GM06990 (cell line): ENCODE data around the gene C16orf74.

Experiments
- DNase-seq: peaks from one replicate; pipeline ENCODE4 v3.0.0-alpha.2; 2011; ENCODE audit not compliant: insufficient read length; ENCODE audit errors: extremely low read depth
- H3K27me3 ChIP-seq: replicated peaks from 2 replicates; pipeline ENCODE4 v1.6.0; 2011; ENCODE audit warnings: low read length; ENCODE audit not compliant: control insufficient read depth, insufficient read depth
- H3K36me3 ChIP-seq: 2 replicates; pipeline ENCODE4 v1.5.1; 2011; ENCODE audit warnings: low read length; ENCODE audit not compliant: control insufficient read depth, insufficient read depth
- H3K4me3 ChIP-seq: replicated peaks from 2 replicates; pipeline ENCODE4 v1.5.1; 2011; ENCODE audit warnings: low read depth, mild to moderate bottlenecking, control low read depth, low read length
- CTCF ChIP-seq: IDR thresholded peaks from 2 replicates; pipeline ENCODE4 v1.5.1; 2011; ENCODE audit warnings: low read length, control low read depth, mild to moderate bottlenecking, inconsistent platforms; ENCODE audit not compliant: insufficient read depth, poor library complexity, severe bottlenecking

The C16orf74 gene

GRCh38 chr16:85698935-85699558 is 51.8 kb downstream of the C16orf74 start:
- no peaks in the 10 kb centered on the region for H3K36me3 ChIP-seq
- DNase-seq = no peak
- no peak overlapping the region for H3K4me3 ChIP-seq
- no peak for TF ChIP-seq CTCF
- H3K27me3 ChIP-seq = no peaks in the 10 kb centered on the region; the same call in 1 of the 2 replicates

- TF ChIP-seq CTCF = no peak
- Histone ChIP-seq H3K4me3 (no peak overlapping the region), H3K36me3 (no peaks in the 10 kb centered on the region), H3K27me3 (no peaks in the 10 kb centered on the region; the same call in 1 of the 2 replicates)
- DNase-seq = no peak
Observed at GRCh38 chr16:85698459-85698891, 52.4 kb downstream of the C16orf74 start.

- H3K36me3 ChIP-seq = no peaks in the 10 kb centered on the region
Observed at GRCh38 chr16:85697431-85697830, 53.5 kb downstream of the C16orf74 start.

GRCh38 chr16:85696781-85697180 is 54.1 kb downstream of the C16orf74 start:
- H3K36me3 ChIP-seq = no peaks in the 10 kb centered on the region
- H3K27me3 ChIP-seq = no peaks in the 10 kb centered on the region; the same call in 1 of the 2 replicates
- no peak for DNase-seq
- TF ChIP-seq CTCF = no peak
- no peak overlapping the region for H3K4me3 ChIP-seq

More at GRCh38 chr16:85697431-85697830, 53.5 kb downstream of the C16orf74 start:
- H3K27me3 ChIP-seq = no peaks in the 10 kb centered on the region; the same call in 1 of the 2 replicates
- no peak for TF ChIP-seq CTCF
- no peak overlapping the region for H3K4me3 ChIP-seq
- no peak for DNase-seq

GRCh38 chr16:85695196-85696128 is 55.4 kb downstream of the C16orf74 start:
- no peak overlapping the region for H3K4me3 ChIP-seq
- DNase-seq = no peak
- H3K27me3 ChIP-seq = no peaks in the 10 kb centered on the region; the same call in 1 of the 2 replicates
- TF ChIP-seq CTCF = no peak
- H3K36me3 ChIP-seq = no peaks in the 10 kb centered on the region
